Embryonic facial prominence (tissue), 1 donor: ENCODE measurements around the gene TNK1.
"Not testable (repeated sequence)": the region's sequence is repeated elsewhere in the genome, so short reads cannot be mapped to it uniquely, and the experiment has no call there.

ENCODE experiments used
- DNase-seq: peaks from one replicate; pipeline ENCODE4 v3.0.0-alpha.2; 2016; ENCODE audit errors: extremely low spot score

Gene TNK1

DNA sequence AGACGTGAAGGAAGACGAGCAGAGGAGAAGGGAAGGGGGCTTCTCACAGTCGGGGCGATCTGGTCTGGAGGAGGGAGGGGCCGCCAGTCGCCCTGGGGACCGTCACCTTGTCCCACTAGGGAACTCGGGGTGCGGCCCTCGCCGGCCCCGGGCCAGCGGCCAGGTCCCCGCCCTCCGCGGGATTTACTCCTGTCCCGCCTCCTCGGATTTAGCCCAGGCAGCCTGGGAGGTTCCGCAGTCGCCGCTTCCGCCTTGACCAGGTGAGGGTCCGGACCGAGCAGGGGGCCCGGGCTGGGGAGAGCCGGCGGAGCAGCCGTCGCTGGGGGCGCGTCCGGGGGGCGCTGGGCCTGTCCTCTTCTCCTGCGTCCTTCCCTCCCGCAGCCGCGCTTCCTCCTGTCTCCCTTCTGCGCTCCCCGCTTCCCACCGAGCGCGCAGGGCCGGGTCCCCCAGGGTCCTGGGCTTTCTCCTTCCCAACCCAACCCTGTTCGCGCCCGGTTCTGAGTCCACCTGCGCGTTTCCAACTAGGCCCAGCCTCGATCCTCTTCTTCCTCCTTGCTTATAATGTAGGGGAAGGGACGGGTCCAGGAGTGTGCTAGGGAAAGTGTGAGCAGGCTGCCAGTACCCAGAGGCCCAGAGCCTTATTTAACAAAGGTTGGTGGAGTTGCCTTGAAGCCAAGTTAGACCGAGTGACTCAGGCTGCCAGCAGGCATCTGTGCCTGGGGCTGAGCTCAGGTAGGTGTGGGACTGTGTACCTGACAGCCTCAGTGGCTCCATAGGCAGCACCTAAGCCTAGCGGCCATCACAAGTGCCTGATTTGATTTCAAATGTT, at the start of gene TNK1:
TSS of gene TNK1 (plus strand) at position 235 of the 829 bp plus-strand sequence. CDS start 1,838 bp downstream, outside the sequence.
- no peak for DNase-seq

DNA sequence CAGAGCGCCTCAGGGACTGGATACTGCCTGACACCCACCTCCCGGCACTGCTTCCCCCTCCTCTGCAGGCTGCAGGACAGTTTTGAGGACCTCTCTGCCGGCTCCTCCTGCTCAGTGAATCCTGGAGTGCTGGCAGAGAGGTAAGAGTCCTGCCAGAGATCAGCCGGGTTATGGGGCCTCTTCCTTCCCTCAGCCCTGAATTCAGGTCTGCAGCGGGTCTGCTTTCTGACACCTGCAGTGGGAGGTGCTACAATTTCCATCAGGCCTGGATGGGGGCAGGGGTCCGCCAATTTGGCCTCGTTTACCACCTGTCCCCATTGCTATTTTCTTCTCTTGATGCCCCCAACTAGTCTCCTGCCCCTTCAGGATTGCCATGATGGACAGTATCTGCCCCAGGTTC, 48.8 kb upstream of the TNK1 start:
- no peak for DNase-seq

GRCh38 chr17:7332600-7333069, 48.3 kb upstream of the TNK1 start:
- DNase-seq: not testable (repeated sequence)

DNA sequence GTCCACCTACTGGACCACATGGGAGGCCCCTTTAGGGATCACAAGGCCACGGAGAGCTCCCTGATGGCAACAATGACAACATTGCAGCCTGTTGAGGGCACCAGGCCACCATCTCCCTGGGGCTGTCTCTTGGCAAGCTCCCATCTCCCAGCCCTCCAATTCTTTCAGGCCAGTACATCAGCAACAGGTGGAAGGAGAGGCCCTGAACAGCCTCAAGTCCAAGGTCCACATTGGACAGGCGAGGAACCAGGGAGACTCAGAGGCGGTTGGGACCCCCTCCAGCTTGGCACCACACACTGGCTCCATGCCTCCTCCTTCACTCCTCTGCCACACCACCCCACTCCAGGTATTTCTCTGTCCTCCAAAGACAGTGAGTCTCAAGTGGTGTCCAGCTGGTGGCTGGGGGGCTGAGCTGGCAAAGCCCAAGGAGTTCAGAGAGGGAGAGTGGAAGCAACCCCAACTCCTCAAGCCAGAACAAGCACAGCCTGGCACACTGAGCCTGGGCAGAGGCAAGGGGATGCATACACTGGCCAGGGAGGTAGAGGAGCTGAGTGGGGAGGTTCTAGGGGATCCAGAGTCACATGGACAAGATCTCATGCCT, 45.9 kb upstream of the TNK1 start:
- DNase-seq: no peak

- DNase-seq: not testable (repeated sequence)
These were observed 45.1 kb upstream of the TNK1 start for GRCh38 chr17:7335765-7336164.

- DNase-seq: no peak
These were observed 44.4 kb upstream of the TNK1 start, which contains the start of gene ACAP1 for GRCh38 chr17:7336240-7337175. Gene ACAP1, plus strand, starts transcription at chr17:7336529. Its CDS starts 206 bp downstream, at chr17:7336735.

- not testable (repeated sequence) for DNase-seq
These were observed 43.3 kb upstream of the TNK1 start for GRCh38 chr17:7337600-7337999.

- no peak for DNase-seq
These were observed 40.7 kb upstream of the TNK1 start for GRCh38 chr17:7340179-7340578.

- DNase-seq: no peak
These were observed 39.0 kb upstream of the TNK1 start for GRCh38 chr17:7341842-7342241.

GRCh38 chr17:7343250-7343649, 37.6 kb upstream of the TNK1 start:
- DNase-seq: no peak

DNA sequence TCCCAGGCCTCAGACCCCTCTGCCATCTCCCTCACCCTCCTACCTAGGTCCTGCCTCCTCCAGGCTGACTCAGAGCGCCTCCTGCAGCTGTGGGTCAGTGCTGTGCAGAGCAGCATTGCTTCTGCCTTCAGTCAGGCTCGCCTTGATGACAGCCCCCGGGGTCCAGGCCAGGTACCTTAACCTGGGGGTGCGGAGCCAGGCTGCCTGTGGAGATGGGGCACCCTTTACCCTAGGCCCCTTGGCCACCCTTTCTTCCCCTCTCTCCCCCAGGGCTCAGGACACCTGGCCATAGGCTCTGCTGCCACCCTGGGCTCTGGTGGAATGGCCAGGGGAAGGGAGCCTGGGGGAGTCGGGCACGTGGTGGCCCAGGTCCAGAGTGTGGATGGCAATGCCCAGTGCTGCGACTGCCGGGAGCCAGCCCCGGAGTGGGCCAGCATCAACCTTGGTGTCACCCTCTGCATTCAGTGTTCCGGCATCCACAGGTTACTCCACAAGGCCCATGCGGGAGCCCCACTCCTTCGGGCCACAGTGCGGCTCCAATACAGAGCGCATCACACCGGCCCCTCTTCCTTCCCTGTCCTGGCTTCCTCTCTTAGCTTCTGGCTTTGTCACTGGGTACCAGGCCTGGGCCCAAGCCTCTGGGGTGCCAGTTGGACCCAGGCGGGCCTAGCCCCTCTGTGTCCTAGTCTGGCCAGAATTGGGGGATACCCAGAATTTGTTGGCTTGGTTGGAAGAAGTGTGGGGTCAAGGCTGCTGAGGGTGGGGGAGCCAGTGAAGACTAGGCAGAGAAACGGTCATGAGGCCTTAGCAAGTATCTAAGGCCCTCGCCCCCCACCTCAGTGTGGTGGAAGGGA, 33.9 kb upstream of the TNK1 start:
- no peak for DNase-seq

DNA sequence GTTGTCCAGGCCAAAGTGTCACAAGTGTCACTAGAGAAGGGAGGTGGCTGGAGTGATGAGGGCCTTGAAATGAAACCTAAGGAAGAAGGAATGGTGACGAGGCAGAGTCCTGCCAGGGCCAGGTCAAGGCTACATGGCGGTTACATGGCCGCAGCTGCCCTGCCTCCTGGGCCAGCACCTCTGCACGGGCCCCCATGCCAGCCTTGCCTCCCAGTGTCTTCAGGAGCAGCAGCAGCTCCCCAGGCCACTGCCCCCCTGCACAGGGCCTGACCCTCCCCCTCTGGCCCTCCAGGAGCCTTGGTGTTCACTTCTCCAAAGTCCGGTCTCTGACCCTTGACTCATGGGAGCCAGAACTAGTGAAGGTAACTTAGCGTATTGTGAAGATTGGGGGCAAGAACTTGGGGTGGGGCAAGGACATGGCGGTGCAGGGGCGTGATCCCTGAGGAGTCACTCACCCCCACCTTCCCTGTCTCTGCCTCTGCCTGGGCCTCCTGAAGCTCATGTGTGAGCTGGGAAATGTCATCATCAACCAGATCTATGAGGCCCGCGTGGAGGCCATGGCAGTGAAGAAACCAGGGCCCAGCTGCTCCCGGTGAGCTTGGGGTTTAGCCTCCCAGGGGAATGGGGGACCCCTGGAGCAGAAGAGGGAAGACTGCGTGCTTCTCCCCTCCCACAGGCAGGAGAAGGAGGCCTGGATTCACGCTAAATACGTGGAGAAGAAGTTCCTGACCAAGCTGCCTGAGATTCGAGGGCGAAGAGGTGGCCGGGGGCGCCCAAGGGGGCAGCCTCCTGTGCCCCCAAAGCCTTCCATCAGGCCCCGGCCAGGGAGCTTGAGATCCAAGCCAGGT, 33.0 kb upstream of the TNK1 start:
- no peak for DNase-seq

DNA sequence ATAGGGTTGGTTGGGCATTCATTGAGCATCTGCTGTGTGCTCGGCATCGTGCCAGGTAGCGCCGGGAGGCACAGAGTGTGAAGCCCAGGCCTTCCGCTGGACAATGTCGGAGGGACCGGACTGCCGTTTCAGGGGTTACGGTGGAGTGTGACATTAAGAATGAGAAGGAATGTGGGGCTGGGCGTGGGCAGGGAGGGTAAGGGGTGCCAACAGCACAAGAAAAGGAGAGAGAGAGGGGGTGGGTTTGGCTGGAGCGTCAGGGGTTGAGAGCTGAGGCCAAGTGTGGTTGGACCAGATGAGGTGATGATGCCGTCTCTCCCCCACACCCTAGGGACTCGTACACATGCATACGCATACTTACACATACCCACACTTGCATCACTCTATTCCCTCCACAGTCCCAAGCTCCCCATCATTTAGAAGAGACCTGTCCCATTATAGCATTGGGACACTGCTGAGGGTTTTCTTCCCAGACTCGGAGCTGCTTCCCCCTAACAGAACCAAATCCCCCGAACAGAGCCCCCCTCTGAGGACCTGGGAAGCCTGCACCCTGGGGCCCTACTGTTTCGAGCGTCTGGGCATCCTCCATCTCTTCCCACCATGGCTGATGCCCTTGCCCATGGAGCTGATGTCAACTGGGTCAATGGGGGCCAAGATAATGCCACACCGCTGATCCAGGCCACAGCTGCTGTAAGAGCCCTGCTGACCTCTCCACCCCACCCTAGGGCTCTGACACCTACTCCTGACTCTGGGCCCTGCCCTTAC, 32.2 kb upstream of the TNK1 start:
- DNase-seq: no peak

GRCh38 chr17:7351665-7352502, 29.0 kb upstream of the TNK1 start, which contains the start of gene KCTD11:
Gene KCTD11, plus strand, starts transcription at chr17:7352162.
- no peak for DNase-seq

GRCh38 chr17:7352503-7352889, 28.4 kb upstream of the TNK1 start:
- no peak for DNase-seq

DNA sequence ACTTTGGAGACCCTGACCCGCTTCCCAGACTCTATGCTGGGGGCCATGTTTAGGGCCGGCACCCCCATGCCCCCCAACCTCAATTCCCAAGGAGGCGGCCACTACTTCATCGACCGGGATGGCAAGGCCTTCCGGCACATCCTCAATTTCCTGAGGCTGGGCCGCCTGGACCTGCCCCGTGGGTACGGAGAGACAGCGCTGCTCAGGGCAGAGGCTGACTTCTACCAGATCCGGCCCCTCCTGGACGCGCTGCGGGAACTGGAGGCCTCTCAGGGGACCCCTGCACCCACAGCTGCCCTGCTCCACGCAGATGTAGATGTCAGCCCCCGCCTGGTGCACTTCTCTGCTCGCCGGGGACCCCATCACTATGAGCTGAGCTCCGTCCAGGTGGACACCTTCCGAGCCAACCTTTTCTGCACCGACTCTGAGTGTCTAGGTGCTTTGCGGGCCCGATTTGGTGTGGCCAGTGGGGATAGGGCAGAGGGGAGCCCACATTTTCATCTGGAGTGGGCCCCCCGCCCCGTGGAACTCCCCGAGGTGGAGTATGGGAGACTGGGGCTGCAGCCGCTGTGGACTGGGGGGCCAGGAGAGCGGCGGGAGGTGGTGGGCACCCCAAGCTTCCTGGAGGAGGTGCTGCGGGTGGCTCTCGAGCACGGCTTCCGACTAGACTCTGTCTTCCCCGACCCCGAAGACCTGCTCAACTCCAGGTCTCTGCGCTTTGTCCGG, 27.8 kb upstream of the TNK1 start:
- no peak for DNase-seq

DNA sequence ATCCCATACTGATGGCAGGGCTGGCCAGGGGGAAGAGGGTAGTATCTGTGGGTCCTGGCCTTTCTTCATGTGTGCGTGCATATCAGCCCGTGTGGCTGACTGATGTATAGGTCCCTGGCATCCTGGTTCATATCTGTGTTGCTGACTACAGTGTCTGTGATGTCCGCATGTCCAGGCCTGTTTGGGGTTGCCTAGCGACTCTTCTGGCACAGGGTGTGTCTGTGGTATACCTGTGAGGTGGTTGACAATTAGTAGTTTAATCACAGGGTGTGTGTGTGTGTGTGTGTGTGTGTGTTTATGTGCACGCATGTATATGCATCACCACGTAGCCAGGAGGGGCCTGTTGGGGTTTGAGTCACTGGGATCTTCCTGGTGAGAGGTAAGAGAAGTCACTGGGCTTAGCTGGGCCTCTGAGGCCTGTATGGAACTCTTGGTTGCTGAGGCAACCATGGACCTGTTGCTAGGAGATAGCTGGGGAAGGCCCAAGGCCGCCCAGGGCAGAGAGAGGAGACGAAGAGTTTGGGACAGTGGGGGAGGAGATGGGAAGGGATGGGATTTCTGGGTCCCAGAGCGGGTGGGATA, 26.5 kb upstream of the TNK1 start:
- no peak for DNase-seq
